NCI-H345 treated with DMSO at 0.1 percent for 48 hours (cell line): ENCODE data around the gene CCSAP.
"Not testable (repeated sequence)": the region's sequence is repeated elsewhere in the genome, so short reads cannot be mapped to it uniquely, and the experiment has no call there.

Experiments
- DNase-seq: peaks from one replicate; lab custom pipeline; 2025; ENCODE audit not compliant: unreplicated experiment; lab: John Stamatoyannopoulos, UW

Gene CCSAP, protein sequence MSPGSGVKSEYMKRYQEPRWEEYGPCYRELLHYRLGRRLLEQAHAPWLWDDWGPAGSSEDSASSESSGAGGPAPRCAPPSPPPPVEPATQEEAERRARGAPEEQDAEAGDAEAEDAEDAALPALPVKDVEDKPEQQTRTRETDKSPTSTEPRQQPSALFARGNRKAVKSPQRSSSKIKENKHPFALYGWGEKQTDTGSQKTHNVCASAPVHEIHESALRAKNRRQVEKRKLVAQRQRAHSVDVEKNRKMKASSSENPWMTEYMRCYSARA

DNA sequence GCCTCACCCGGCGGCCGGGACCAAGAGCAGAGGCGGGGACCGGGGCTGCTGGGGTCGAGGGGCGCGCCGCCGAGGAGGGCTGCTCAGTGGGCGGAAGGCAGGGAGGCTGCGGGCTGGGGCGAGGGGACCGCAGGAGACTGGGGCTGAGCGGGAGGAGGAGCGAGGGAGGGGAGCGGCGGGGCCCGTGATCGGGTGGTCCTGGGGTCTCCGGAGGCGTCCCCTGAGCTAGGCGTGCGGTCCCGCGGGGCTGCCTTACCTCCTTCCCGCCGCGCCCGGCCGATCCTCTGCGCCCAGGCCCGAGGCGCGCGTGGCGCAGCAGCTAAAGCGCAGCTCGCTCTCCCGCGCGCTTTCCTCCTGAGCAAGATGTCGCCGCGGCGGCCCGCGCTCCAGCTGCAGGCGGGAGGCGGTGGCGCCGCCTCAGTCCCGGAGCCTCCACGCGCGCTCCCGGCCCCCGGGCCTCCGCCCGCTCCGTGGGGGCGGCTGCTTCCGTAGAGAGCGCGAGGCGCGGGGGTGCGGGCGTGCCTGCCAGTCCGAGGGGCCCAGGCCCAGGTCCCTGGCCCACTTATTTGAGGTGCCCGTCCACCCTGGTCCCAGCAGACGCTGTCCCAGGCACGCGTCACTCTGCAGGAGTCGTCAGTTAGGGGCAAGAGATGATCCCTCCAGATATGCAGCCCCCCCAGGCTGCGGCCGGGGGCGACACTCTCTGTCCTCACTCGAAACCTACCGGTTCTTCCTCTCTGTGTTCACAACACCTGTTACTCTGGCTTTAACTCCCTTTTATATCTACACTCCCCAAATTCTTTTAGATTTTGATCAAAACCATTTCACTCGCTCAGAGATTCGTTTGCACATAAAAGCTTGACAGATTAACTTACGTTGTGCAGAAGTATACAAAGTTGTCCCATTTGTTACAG is at the start of gene CCSAP:
Gene CCSAP, minus strand, starts transcription at position 392 of the 914 bp plus-strand sequence. CDS start 582 bp downstream, outside the sequence.
- DNase-seq: peak; percentile 55

DNA sequence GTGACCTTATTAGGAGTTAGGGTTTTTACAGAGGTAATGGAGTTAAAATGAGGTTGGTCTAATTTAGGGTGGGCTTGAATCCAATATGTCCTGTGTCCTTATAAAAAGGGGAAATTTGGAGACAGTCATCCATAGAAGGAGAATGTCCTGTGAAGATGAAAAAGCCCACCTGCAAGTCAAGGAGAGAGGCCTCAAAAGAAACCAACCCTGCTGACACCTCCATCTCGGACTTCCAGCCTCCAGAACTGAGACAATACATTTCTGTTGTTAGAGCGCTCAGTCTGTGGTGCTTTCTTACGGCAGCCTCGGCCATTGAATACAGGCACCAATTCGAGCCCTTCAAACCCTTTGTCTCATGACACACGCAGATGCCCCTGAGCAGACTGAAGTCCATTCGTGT is 47.3 kb upstream of the CCSAP start:
- no peak for DNase-seq

DNA sequence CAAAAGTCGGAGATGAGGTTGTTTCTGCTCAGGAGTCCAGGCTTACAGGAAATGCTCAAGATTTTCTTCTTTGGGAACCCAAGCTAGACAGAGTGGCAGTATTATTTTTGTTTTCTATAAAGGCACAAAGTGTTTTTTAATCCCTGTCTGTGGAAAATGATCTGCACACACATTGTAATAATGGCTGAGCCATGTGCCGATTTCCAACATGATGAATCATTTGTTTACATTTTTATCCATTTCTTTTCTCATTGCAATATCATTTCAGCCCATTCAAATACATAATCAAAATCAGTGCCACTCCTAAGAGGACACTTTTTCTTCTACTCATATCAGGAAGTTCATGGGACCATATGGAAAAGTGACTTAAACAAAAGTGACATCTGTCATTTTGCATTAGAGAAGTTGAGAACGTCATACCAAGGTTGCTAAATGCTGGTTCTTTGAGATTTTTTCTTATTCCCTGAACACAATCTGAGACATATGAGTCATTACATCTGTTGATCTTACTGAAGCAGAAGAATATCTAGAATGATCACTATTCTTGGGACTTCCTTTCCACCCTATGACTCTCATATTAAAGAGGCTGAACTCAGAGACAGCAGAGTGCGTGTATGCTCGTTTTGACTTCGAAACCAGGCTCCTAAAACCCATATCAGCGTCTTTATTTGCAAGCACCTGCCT is 46.2 kb upstream of the CCSAP start:
- DNase-seq: no peak

DNA sequence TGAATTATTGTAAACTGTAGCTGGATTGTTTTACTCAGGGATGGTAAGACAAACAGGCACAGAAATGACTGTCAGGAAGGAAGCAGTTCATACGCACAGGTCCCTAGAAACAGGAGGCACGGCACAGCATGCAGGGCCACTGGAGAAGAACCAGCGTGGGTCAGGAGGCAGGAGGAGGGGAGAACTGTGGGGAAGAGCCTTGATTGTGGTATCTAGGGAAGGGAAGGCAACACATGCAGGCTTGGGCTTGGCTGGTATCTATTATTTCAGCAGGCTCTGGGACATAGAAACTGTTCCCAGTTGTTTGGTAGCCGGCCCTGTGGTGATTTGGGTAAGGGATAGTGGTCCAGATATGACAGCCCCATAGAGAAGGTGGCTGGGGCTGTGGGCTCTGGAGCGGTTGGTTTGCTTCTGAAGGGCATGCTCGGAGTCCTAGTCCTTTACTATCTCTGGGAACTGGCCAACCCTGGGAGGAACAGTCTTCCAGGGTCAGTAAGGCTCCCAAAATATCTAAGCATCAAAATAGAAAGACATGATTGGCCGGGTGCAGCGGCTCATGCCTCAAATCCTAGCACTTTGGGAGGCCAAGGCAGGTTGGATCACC is 43.1 kb upstream of the CCSAP start:
- no peak for DNase-seq

DNA sequence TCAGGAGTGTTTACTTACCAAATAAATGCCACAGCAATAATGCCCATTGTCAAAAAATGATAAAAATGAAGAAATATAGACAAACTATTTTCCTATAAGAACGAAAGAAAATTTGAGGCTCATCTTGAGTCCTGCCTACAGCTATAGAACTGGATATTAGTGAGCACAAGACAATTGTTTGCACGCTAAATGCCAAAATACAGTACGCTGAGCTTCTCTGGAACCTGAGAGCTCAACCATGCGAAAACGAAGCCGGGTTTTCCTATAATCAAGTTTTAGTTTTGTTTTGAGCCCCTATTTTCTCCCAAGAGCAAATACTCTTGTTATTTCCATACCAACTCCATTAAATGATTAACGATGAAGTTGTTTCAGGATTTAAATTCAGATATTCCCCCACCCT is 42.0 kb upstream of the CCSAP start:
- DNase-seq: no peak

DNA sequence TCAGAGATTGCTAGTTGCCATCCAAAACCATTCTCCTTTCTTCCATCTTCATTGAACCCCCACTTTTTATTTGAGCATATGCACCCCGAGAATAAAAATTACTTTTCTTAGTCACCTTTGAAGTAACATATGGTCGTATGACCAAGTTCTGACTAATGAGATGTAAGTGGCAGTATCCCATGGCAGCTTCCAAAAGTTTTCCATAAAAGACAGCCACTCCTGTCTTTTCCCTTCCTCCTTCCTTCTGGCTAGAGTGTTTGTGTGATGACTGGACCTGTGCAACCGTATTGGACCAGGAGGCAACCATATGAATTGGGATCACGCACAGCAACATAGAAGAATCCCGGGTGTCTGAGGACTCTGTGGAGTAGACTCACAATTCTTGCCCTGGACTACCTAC is 41.1 kb upstream of the CCSAP start:
- no peak for DNase-seq

DNA sequence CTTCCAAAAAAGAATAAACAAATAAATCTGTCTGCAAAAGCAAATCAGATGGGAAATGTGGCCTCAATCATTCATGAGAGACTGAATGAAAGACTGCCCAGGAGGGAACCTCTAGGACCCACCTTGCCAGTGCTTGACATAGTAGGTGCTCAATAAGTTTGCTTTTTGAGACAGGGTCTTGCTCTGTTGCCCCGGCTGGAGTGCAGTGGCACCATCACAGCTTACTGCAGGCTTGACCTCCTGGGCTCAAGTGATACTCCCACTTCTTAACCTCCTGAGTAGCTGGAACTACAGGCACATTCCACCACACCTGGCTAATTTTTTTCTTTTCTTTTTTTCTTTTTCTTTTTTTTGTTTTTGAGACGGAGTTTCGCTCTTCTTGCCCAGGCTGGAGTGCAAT is 40.3 kb upstream of the CCSAP start:
- no peak for DNase-seq

DNA sequence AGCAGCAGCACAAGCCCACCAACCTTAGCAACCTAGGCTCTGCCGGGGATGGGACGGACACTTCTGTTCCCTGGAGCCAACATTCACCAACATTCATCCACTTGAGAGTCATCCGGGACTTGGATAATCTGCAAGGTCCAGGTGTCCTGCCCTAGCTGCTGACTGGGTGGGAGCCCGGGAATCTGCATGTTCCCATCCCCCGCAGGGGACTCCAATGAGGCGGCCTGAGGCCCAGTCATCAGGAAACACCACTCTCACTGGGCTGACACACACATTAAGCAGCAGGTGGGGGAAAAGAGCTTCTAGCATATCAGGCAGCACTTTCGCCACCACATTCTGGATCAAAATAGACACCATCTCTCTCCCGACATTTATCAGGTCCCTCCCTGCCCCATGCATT is 38.4 kb upstream of the CCSAP start:
- DNase-seq: no peak

DNA sequence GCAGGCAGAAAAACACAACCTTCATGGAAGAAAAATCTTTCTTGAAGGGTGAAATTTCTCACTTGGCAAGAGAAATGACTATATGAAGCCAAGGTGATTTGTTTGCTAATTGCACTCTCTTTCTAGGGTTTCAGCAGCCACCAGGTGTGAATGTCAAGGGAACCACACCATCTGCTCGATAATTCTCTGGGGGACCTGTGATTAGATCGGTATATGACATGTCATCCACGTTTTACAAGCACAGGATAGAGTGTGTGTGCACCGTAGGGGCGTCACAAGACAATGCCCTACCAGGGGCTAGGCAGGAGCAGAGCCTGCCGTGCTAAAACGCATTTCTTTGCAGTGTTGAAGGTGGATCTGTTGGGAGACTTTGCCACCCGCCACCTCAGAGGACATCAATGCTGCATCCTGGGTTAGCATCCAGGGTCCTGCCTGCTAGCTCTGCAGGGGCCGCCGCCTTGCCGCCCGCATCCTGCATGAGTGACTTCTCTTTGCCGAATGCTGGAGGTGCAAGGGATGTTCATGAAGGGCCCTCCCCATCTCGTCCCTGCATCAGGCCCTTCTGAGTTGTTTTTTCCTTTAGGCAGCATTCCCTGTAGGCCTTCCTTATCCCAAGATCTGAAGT is 37.8 kb upstream of the CCSAP start:
- DNase-seq: peak; percentile 8

DNA sequence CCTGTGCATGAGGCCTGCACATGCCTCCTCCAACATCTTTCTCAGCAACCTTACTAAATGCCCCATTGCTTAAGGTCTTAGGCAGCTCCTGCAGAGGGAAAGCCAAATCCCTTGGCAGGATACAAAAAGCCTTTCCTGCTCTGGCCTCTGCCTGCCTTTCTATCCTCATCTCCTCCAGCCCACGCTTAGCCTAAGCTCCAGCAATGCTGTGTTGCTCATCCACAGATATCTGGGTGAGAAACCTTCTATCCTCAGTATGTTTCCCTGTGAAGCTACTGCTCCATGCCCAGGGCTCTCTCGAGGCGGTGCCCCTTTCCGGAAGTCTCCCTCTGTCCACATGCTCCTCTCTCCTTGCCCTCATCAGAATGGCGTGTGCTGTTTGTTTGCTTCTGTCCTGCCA is 37.0 kb upstream of the CCSAP start:
- no peak for DNase-seq

DNA sequence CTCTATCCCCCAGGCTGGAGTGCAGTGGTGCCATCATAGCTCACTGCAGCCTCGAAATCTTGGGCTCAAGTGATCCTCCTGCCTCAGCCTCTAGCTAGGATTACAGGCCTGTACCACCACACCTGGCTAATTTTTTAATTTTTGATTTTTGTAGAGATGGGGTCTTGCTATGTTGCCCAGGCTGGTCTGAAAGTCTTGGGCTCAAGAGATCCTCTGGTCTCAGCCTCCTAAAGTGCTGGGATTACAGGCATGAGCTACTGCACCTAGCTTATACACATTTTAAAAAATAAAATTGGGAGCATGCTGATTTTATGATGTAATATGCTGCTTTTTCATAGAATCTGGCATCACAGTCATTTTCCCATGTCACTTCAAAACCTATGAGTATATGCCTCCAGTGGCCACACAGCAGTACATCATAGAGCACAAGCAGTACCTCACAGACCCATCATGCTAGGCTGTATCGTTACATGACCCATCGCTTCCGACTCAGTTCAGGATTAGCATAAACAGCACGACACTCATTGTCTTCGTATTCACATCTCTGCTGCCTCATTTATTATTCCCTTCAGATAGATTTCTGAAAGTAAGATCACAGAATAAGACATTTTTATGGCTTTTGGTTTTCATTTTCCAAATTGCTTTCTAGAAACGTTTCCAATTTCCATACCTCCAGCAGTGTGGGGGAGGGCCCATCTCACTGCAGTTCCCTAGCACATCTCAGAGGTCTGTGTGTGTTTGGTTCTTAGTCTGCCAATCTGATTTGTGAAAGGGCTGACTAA is 35.9 kb upstream of the CCSAP start:
- no peak for DNase-seq

DNA sequence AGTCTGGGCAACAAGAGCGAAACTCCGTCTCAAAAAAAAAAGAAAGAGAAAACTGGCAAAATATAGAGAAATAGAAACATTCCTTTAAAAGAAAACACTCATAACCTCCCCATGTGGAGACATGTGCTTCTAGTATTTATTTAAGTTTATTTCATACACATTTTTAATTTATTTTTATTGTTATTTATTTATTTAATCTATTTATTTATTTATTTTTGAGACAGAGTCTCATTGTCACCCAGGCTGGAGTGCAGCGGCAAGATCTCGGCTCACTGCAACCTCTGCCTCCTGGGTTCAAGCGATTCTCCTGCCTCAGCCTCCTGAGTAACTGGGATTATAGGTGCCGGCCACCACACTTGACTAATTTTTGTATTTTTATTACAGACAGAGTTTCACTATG is 35.2 kb upstream of the CCSAP start:
- DNase-seq: not testable (repeated sequence)

DNA sequence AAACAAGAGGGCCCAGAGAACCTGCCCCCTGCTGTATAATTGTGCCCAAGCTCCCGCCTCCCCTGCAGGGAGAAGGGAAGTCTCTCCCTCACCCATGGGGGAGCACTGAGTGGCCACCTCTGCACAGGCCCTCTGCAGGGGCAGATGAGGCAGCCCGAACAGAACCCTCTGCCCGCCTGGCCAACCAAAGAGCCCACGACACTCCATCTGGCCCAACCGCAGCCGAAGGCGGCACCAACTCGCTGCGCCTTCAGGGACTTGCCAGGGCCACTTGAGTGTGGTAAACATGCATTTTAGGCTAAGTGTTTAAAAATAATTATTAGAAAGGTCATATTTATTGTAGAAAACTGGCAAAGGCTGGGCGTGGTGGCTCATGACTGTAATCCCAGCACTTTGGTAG is 34.6 kb upstream of the CCSAP start:
- no peak for DNase-seq

DNA sequence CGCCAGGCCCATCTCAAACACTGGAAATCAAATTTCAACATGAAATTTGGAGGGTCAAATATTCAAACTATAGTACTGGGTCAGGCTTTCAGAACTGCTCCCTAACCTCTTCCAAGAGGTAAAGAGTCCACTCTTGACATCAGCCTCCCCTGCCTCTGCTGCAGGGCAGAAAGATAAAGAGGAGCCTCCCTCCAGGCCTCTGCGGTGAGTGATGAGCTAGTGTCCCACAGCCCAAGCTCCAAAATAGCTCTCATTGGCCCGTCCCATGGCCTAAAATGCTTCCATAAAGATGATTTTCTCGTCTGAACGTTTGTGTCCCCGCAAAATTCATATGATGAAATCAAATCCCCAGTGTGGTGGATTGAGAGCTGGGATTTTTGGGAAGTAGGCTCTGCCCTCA is 33.7 kb upstream of the CCSAP start:
- DNase-seq: no peak

DNA sequence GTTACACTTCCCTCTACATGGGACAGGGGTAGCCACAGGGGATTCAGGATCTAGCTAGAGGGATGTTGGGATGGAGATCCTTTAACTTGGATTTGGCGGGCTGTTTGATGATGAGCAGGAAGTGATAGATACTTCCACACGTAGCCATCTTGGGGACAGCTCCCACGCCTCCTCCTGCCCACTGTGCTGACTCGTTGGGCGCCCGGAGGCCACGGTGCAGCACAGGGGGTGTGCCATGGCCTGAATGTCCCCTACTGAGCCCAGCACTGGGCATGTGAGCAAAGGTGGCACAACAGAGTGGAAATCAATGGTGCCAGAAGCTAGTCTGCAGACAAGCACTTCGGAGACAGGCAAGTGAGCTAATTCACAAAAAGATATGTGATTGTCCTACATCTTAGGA is 31.6 kb upstream of the CCSAP start:
- DNase-seq: no peak

DNA sequence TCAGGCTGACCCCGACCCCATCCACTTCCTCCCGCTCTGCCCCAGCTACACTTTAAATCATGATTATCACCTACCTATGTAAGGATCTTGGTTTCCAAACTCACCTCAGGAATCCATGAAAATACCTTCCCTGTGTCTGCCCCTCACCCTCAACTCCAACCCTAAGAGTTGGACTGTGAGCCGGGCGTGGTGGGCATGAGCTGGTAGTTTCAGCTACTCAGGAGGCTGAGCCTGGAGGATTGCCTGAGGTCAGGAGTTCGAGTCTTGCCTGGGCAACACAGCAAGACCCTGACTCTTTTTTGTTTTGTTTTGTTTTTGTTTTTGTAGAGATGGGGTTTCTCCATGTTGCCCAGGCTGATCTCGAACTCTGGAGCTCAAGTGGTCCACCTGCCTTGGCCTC is 30.5 kb upstream of the CCSAP start:
- no peak for DNase-seq

DNA sequence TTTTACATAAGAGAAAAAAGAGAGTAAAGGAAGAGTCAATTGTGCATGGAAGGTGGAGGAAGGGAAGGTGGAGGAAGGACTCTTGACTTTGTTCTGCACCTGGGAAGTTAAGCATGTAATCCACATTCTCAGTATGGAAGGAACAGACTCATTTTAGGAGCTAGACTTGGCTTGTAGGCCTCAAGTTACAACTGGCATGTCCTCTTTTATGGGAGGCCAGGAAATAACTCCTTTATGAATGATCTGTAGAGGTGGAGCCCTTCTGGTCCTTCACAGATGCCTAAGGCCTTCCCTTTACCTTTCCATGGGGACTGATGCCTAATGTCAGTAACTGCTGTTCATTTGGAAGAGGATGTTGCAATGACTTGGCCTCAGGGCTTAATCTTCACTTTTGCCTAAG is 29.4 kb upstream of the CCSAP start:
- no peak for DNase-seq

DNA sequence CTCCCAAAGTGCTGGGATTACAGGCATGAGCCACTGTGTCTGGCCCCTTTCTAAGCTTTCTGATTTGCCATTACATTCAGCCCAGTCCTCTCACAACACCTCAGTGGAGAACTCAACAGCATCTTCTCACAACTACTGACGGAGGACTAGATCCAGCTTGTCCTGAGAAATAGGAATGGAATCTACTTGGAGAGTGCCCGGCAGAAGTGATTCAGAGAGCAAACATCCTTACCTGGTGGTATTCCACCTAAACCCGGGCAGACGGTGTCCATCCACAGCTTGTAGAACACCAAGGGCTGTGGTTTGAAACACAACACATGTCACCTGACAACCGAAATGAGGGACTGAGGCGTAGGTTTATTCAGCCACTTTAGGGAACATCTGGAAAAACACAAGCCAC is 28.8 kb upstream of the CCSAP start:
- no peak for DNase-seq

DNA sequence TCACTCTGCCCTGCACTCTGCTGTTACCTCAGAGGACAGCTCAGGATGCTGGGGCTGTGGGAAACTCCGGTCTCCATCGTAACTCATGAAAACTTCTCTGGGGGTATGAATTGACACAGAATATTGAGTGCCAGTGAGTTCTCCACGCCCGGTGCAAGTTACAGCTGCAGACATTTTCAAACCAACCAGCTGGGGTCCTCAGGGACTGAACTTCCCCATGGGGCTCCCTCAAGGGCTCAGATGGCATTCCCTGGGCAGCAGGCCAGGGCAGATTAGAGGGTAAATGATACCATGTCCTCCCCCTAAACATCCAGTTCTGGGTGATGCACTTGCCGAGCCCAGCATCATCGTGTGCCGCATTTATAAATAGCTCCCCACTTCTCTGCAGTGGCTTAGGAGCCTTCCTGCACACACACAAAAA is 27.8 kb upstream of the CCSAP start:
- peak; percentile 47 for DNase-seq

DNA sequence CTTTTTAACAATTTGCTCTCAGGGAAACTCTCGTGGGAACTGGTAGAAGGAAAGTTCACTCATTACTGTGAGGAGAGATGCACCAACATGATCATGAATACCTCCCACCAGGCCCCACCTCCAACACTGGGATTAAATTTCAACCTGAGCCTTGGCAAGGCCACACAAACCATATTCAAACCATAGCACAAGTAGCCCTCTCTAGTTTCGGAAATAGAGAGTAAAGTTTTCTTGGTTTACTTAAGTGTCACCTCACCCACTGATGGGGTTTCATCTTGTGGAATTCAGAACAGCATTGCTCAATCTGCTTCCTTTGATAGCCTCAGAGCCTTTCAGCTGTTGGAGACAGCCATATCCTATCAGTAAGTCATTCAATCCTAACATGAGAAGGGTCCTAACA is 25.5 kb upstream of the CCSAP start:
- DNase-seq: no peak
